ENCODE data around the gene EIPR1. TPM values are rescaled to one million over a fixed set of nuclear protein-coding genes. Genes with fewer than 3 reads are reported as not detected.

The EIPR1 gene
- total and polyA plus RNA-seq, 2 donors (not counting 3 experiments of a cell fraction or from before 2014, with no cell fraction given): 30.8 to 57.3 TPM

DNA sequence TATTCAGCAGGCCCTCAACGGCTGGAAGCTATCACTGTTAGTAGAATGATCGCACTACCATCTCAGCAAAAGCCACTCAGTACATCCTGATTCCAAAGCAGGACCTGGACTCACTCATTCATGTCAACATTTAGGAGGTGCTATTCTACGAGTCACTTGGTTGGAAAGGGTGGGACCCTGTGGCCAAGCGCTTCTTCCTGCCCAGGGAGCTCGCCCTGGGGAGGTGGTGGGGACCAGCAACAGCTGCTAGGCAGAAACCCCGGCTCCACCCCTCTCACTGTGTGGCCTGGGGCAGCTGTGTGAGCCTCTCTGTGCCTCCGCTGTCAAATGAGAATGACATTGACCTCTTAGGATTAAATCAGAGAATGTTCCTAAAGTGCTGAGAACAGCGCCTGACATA is 231.4 kb downstream of the EIPR1 start:
- no peaks in the 10 kb centered on the region for H3K9me1 ChIP-seq (replicated peaks; ENCODE audit: control insufficient read depth, extremely low read depth, insufficient read depth, low read length)
- no peaks in the 10 kb centered on the region for H3K9me3 ChIP-seq (replicated peaks; ENCODE audit: control insufficient read depth, insufficient read depth, low read length)
- H3K9ac ChIP-seq (replicated peaks; ENCODE audit: extremely low read depth, insufficient read depth, low read length): no peak overlapping the region
- TF ChIP-seq, protein P1, sequence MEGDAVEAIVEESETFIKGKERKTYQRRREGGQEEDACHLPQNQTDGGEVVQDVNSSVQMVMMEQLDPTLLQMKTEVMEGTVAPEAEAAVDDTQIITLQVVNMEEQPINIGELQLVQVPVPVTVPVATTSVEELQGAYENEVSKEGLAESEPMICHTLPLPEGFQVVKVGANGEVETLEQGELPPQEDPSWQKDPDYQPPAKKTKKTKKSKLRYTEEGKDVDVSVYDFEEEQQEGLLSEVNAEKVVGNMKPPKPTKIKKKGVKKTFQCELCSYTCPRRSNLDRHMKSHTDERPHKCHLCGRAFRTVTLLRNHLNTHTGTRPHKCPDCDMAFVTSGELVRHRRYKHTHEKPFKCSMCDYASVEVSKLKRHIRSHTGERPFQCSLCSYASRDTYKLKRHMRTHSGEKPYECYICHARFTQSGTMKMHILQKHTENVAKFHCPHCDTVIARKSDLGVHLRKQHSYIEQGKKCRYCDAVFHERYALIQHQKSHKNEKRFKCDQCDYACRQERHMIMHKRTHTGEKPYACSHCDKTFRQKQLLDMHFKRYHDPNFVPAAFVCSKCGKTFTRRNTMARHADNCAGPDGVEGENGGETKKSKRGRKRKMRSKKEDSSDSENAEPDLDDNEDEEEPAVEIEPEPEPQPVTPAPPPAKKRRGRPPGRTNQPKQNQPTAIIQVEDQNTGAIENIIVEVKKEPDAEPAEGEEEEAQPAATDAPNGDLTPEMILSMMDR (IDR thresholded peaks at IDR 0.05; ENCODE audit: extremely low read depth in 1 of 2, insufficient read depth in 1 of 2, low read depth in 1 of 2, low read length in 2 of 2): no peak
- TF ChIP-seq GATA2 (IDR thresholded peaks at IDR 0.05; ENCODE audit: insufficient read depth, insufficient read length, low read depth, low read length): no peak
- TF ChIP-seq EZH2 (IDR thresholded peaks at IDR 0.05; ENCODE audit: borderline replicate concordance, low read depth, low read length, severe bottlenecking): no peak
- no peak for TF ChIP-seq FOS (IDR thresholded peaks at IDR 0.05; ENCODE audit: borderline replicate concordance, insufficient read depth, low read length)
- TF ChIP-seq POLR2A (IDR thresholded peaks at IDR 0.05; ENCODE audit: low read depth, low read length): no peak
- TF ChIP-seq MYC (IDR thresholded peaks at IDR 0.05; ENCODE audit: low read depth, low read length): no peak
- TF ChIP-seq, protein P2, sequence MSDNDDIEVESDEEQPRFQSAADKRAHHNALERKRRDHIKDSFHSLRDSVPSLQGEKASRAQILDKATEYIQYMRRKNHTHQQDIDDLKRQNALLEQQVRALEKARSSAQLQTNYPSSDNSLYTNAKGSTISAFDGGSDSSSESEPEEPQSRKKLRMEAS (IDR thresholded peaks at IDR 0.05; ENCODE audit: insufficient read depth, insufficient read length): no peak
- no peaks in the 10 kb centered on the region for H3K79me2 ChIP-seq (ENCODE audit: control insufficient read depth, insufficient read depth, low read length)
- H3K4me1 ChIP-seq (ENCODE audit: control insufficient read depth, extremely low read depth, insufficient read depth, low read length): no peaks in the 10 kb centered on the region
- H3K36me3 ChIP-seq (ENCODE audit: control insufficient read depth in 2 of 2, extremely low read depth in 1 of 2, insufficient read depth in 2 of 2, low read length in 2 of 2): no peaks in the 10 kb centered on the region
- no peak overlapping the region for H3K27ac ChIP-seq (ENCODE audit: insufficient read depth, low read depth, low read length)
- H3K4me2 ChIP-seq (ENCODE audit: insufficient read depth, low read length): no peak overlapping the region
- H3K4me3 ChIP-seq (replicated peaks in 1 of 3; ENCODE audit: insufficient read depth in 1 of 3, low read depth in 1 of 3, low read length in 3 of 3): no peak overlapping the region
- no peaks in the 10 kb centered on the region for H3K27me3 ChIP-seq (ENCODE audit: control insufficient read depth in 2 of 2, insufficient read depth in 2 of 2, low read length in 2 of 2)
- intact Hi-C loops (cut with micrococcal nuclease) (no loop called here), dilution Hi-C loops (cut with MboI; ENCODE audit: extremely low pct_ligation_motif_present, low sequenced_read_pairs) (no loop called here)
- BruUV-seq (replicated peaks): no TSS peak
- no peaks in the 10 kb centered on the region for H4K20me1 ChIP-seq (replicated peaks; ENCODE audit: control insufficient read depth, extremely low read depth, insufficient read depth, low read length)
- no peak overlapping the region for H2AFZ ChIP-seq (ENCODE audit: low read depth, low read length)
- CTCF ChIA-PET: no interaction called here
- FAIRE-seq (no peak), DNase-seq (ENCODE audit: low read depth, low spot score) (no peak)
- POLR2A ChIA-PET: no interaction called here
